HepG2 (cell line): ENCODE data around the gene GAS2. TPM values are rescaled to one million over a fixed set of nuclear protein-coding genes. Genes with fewer than 3 reads are reported as not detected.

Experiments
- EHMT2 ChIP-seq: fragments of 200-600 bp; sonication (generic); IDR thresholded peaks from 2 replicates; pipeline ENCODE4 v1.7.0; 2017; ENCODE audit warnings: antibody characterized with exemption, low read depth, low read length, borderline replicate concordance
- GZF1 ChIP-seq: sonication (generic); formaldehyde crosslinking; IDR thresholded peaks from 2 replicates; pipeline ENCODE4 v1.5.1; 2020; ENCODE audit warnings: mild to moderate bottlenecking, missing genetic modification reagents
- KDM2A ChIP-seq: sonication (generic); formaldehyde crosslinking; IDR thresholded peaks from 2 replicates; pipeline ENCODE4 v1.4.0; 2020; ENCODE audit warnings: low read depth, missing genetic modification reagents, borderline replicate concordance
- KDM5A ChIP-seq: fragments of 200-600 bp; sonication (generic); IDR thresholded peaks from 2 replicates; pipeline ENCODE4 v1.7.0; 2018; ENCODE audit warnings: antibody characterized with exemption, mild to moderate bottlenecking, low read length, borderline replicate concordance
- KDM5B ChIP-seq: sonication (generic); formaldehyde crosslinking; IDR thresholded peaks from 2 replicates; pipeline ENCODE4 v1.4.0; 2020; ENCODE audit warnings: missing genetic modification reagents, mild to moderate bottlenecking, borderline replicate concordance
- MXI1 ChIP-seq: IDR thresholded peaks from 3 replicates; pipeline ENCODE4 v1.6.1; 2012; ENCODE audit warnings: low read depth, low read length, inconsistent platforms, borderline replicate concordance
- RAD21 ChIP-seq: fragments of 450-650 bp; formaldehyde crosslinking; IDR thresholded peaks from 2 replicates; pipeline ENCODE4 v1.5.0; 2020; ENCODE audit warnings: mild to moderate bottlenecking
- RBAK ChIP-seq: sonication (generic); formaldehyde crosslinking; IDR thresholded peaks from 2 replicates; pipeline ENCODE4 v1.5.1; 2020; ENCODE audit warnings: mild to moderate bottlenecking, missing genetic modification reagents
- RFXAP ChIP-seq: sonication (generic); formaldehyde crosslinking; IDR thresholded peaks from 2 replicates; pipeline ENCODE4 v1.4.0; 2020; ENCODE audit warnings: missing genetic modification reagents, borderline replicate concordance
- TBP ChIP-seq: sonication (generic); formaldehyde crosslinking; IDR thresholded peaks from 2 replicates; pipeline ENCODE4 v1.5.0; 2020; ENCODE audit warnings: missing genetic modification reagents
- TSC22D2 ChIP-seq: sonication (generic); formaldehyde crosslinking; IDR thresholded peaks from 2 replicates; pipeline ENCODE4 v1.5.1; 2020; ENCODE audit warnings: missing genetic modification reagents, mild to moderate bottlenecking, borderline replicate concordance
- YEATS4 ChIP-seq: sonication (generic); formaldehyde crosslinking; IDR thresholded peaks from 2 replicates; pipeline ENCODE4 v1.4.0; 2020; ENCODE audit warnings: missing genetic modification reagents, borderline replicate concordance
- ZFP82 ChIP-seq: sonication (generic); formaldehyde crosslinking; IDR thresholded peaks from 2 replicates; pipeline ENCODE4 v1.5.1; 2020; ENCODE audit warnings: mild to moderate bottlenecking, missing genetic modification reagents, borderline replicate concordance
- ZFX ChIP-seq: sonication (generic); formaldehyde crosslinking; IDR thresholded peaks from 2 replicates; pipeline ENCODE4 v1.4.0; 2020; ENCODE audit warnings: mild to moderate bottlenecking, low read depth, missing genetic modification reagents, moderate library complexity
- ZNF224 ChIP-seq: sonication (generic); formaldehyde crosslinking; IDR thresholded peaks from 2 replicates; pipeline ENCODE4 v1.5.0; 2020; ENCODE audit warnings: mild to moderate bottlenecking, missing genetic modification reagents
- ZNF256 ChIP-seq: sonication (generic); formaldehyde crosslinking; conservative IDR thresholded peaks from 2 replicates; pipeline ENCODE4 v1.4.0; 2020; ENCODE audit warnings: missing genetic modification reagents
- ZNF264 ChIP-seq: sonication (generic); formaldehyde crosslinking; IDR thresholded peaks from 2 replicates; pipeline ENCODE4 v1.4.0; 2020; ENCODE audit warnings: missing genetic modification reagents
- ZNF292 ChIP-seq: sonication (generic); formaldehyde crosslinking; IDR thresholded peaks from 2 replicates; pipeline ENCODE4 v1.8.1; 2022; ENCODE audit warnings: mild to moderate bottlenecking, low read depth, missing genetic modification reagents, borderline replicate concordance
- ZNF343 ChIP-seq: sonication (generic); formaldehyde crosslinking; IDR thresholded peaks from 2 replicates; pipeline ENCODE4 v1.4.0; 2020; ENCODE audit warnings: mild to moderate bottlenecking, missing genetic modification reagents
- ZNF850 ChIP-seq: sonication (generic); formaldehyde crosslinking; conservative IDR thresholded peaks from 2 replicates; pipeline ENCODE4 v1.9.0; 2021; ENCODE audit warnings: mild to moderate bottlenecking, missing genetic modification reagents
- polyA plus RNA-seq, 8 experiments: library from polyadenylated mRNA; depleted of rRNA in 3 of 8; stranded (reverse) in 7 of 8; unstranded in 1 of 8; fragments of >200 nt; fragmentation: Illumina TruSeq in 4 of 8; extraction: Trizol in 4 of 8; gene quantifications; 2 replicates each; pipeline versions ENCODE4 v1.2.1 to v1.2.3, GENCODE V29; 2011 to 2016; ENCODE audit warnings: low read depth in 4 of 8, missing spikeins in 1 of 8, mixed read lengths in 1 of 8; ENCODE audit not compliant: insufficient read depth in 1 of 8
- total RNA-seq, 5 experiments: library from RNA; depleted of rRNA; stranded (reverse); fragments of >200 nt; fragmentation: Illumina TruSeq; extraction: Trizol; gene quantifications; 2 replicates each; pipeline ENCODE4 v1.2.3, GENCODE V29; 2016; ENCODE audit warnings: low read depth in 1 of 5
- TF ChIP-seq, protein P1 (sequence below): IDR thresholded peaks from 2 replicates; pipeline ENCODE4 v1.4.0; 2020; ENCODE audit warnings: mild to moderate bottlenecking, missing genetic modification reagents
- TF ChIP-seq, protein P2 (sequence below): sonication (generic); formaldehyde crosslinking; IDR thresholded peaks from 2 replicates; pipeline ENCODE4 v1.4.0; 2020; ENCODE audit warnings: mild to moderate bottlenecking, low read depth, missing genetic modification reagents
- TF ChIP-seq, protein P3 (sequence below): IDR thresholded peaks from 2 replicates; pipeline ENCODE4 v1.6.1; 2016; ENCODE audit warnings: mild to moderate bottlenecking, missing biosample characterization, missing genetic modification reagents

GAS2 gene
- total and polyA plus RNA-seq, 2 of the 13 experiments (the other 11 are each of a cell fraction or from before 2014, with no cell fraction given), result 26.0 to 85.1 TPM

DNA sequence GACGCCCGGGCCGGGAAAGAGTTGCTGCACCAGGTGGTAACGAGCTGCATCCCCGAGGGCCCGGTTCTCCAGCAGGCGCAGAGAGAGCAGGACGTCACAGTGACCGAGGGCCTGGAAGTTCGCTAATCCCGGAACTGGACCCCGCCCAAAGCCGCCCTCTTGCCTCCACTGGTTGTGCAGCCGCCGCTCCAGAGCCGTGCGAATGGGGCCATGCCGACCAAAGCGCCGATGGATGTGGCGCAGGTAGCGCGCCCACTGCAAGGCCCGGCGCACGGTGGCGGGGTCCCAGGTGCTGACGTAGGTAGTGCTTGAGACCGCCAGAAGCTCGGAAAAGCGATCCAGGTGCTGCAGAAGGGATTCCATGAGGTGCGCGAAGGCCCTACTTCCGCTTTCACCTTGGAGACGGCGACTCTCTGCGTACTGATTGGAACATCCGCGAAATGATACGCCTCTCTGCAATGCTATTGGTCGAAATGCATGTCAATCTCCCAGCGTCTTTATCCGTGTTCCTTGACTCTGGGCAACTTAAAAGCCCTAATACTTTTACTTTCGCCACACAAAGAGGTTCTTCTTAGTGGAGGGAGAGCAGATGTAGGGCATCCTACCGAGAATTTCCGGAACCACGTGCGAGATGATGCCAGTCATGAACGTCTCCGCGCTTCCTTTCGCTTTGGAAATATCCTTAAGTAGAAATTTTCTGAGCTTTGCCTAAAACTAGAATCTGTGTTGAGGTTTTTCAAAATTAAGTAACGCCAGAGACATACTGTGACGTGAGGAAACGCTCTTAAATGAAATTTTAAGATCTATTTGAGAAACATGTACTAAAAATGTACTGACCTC, 40.7 kb upstream of the GAS2 start, which contains the start of gene FANCF (continued):
- TF ChIP-seq, protein P1, sequence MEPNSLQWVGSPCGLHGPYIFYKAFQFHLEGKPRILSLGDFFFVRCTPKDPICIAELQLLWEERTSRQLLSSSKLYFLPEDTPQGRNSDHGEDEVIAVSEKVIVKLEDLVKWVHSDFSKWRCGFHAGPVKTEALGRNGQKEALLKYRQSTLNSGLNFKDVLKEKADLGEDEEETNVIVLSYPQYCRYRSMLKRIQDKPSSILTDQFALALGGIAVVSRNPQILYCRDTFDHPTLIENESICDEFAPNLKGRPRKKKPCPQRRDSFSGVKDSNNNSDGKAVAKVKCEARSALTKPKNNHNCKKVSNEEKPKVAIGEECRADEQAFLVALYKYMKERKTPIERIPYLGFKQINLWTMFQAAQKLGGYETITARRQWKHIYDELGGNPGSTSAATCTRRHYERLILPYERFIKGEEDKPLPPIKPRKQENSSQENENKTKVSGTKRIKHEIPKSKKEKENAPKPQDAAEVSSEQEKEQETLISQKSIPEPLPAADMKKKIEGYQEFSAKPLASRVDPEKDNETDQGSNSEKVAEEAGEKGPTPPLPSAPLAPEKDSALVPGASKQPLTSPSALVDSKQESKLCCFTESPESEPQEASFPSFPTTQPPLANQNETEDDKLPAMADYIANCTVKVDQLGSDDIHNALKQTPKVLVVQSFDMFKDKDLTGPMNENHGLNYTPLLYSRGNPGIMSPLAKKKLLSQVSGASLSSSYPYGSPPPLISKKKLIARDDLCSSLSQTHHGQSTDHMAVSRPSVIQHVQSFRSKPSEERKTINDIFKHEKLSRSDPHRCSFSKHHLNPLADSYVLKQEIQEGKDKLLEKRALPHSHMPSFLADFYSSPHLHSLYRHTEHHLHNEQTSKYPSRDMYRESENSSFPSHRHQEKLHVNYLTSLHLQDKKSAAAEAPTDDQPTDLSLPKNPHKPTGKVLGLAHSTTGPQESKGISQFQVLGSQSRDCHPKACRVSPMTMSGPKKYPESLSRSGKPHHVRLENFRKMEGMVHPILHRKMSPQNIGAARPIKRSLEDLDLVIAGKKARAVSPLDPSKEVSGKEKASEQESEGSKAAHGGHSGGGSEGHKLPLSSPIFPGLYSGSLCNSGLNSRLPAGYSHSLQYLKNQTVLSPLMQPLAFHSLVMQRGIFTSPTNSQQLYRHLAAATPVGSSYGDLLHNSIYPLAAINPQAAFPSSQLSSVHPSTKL (CRISPR knock-in tag), result peak; percentile 38; the same call in 1 of the 2 replicates
- TF ChIP-seq EHMT2 (0 out of 2 replicates have a peak, but pooled peaks have one; percentile 3), KDM2A (CRISPR knock-in tag) (peak; percentile 73; the same call in 1 of the 2 replicates), ZNF343 (CRISPR knock-in tag) (peak; percentile 49; the same call in 1 of the 2 replicates), ZFX (CRISPR knock-in tag) (peak; percentile 91), RAD21 (CRISPR knock-in tag) (peak; percentile 37; the same call in 1 of the 2 replicates), ZNF850 (0 out of 2 replicates have a peak, but pooled peaks have one; percentile 70), ZNF256 (CRISPR knock-in tag) (peak; percentile 30; the same call in 1 of the 2 replicates), KDM5A (peak; percentile 1; the same call in 1 of the 2 replicates), ZNF264 (CRISPR knock-in tag) (peak; percentile 85), ZFP82 (CRISPR knock-in tag) (peak; percentile 14; the same call in 1 of the 2 replicates), RBAK (CRISPR knock-in tag) (no peak), YEATS4 (CRISPR knock-in tag) (peak; percentile 95), TSC22D2 (CRISPR knock-in tag) (peak; percentile 58; the same call in 1 of the 2 replicates), ZNF292 (peak; percentile 68; the same call in 1 of the 2 replicates), TBP (CRISPR knock-in tag) (no peak), ZNF224 (0 out of 2 replicates have a peak, but pooled peaks have one; percentile 1), RFXAP (CRISPR knock-in tag) (peak; percentile 95), GZF1 (CRISPR knock-in tag) (no peak; the same call in 1 of the 2 replicates), MXI1 (peak; percentile 72; the same call in 1 of the 3 replicates), KDM5B (CRISPR knock-in tag) (peak; percentile 77)
- TF ChIP-seq, protein P2, sequence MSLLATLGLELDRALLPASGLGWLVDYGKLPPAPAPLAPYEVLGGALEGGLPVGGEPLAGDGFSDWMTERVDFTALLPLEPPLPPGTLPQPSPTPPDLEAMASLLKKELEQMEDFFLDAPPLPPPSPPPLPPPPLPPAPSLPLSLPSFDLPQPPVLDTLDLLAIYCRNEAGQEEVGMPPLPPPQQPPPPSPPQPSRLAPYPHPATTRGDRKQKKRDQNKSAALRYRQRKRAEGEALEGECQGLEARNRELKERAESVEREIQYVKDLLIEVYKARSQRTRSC (CRISPR knock-in tag), result no peak
- TF ChIP-seq, protein P3, sequence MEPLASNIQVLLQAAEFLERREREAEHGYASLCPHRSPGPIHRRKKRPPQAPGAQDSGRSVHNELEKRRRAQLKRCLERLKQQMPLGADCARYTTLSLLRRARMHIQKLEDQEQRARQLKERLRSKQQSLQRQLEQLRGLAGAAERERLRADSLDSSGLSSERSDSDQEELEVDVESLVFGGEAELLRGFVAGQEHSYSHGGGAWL (CRISPR knock-in tag), result peak; percentile 75; the same call in 1 of the 2 replicates
